HEK293T (cell line): ENCODE measurements around the gene UBN1.

Source experiments
- ARNT ChIP-seq: fragments of 450-650 bp; IDR thresholded peaks from 2 replicates; pipeline ENCODE4 v1.6.1; 2017; ENCODE audit warnings: mild to moderate bottlenecking
- BHLHE40 ChIP-seq: fragments of 450-650 bp; IDR thresholded peaks from 2 replicates; pipeline ENCODE4 v1.6.1; 2016; ENCODE audit warnings: mild to moderate bottlenecking, moderate library complexity, borderline replicate concordance
- ELF4 ChIP-seq: fragments of 450-650 bp; IDR thresholded peaks from 2 replicates; pipeline ENCODE4 v1.6.1; 2017; ENCODE audit warnings: antibody characterized with exemption
- FOXA1 ChIP-seq: fragments of 450-650 bp; IDR thresholded peaks from 2 replicates; pipeline ENCODE4 v1.6.1; 2016; ENCODE audit warnings: mild to moderate bottlenecking
- FOXM1 ChIP-seq: fragments of 450-650 bp; IDR thresholded peaks from 2 replicates; pipeline ENCODE4 v1.6.1; 2017; ENCODE audit warnings: mild to moderate bottlenecking, borderline replicate concordance
- HDGF ChIP-seq: fragments of 450-650 bp; IDR thresholded peaks from 2 replicates; pipeline ENCODE4 v1.6.1; 2017; ENCODE audit warnings: antibody characterized with exemption, borderline replicate concordance
- L3MBTL2 ChIP-seq: fragments of 450-650 bp; conservative IDR thresholded peaks from 2 replicates; pipeline ENCODE4 v1.6.1; 2016; ENCODE audit warnings: mild to moderate bottlenecking
- NFRKB ChIP-seq: fragments of 450-650 bp; IDR thresholded peaks from 2 replicates; pipeline ENCODE4 v1.6.1; 2016; ENCODE audit warnings: mild to moderate bottlenecking, moderate library complexity
- SP1 ChIP-seq: fragments of 450-650 bp; IDR thresholded peaks from 2 replicates; pipeline ENCODE4 v1.6.1; 2017
- SUZ12 ChIP-seq: fragments of 450-650 bp; IDR thresholded peaks from 2 replicates; pipeline ENCODE4 v1.6.1; 2016; ENCODE audit warnings: mild to moderate bottlenecking
- ZNF384 ChIP-seq: fragments of 450-650 bp; IDR thresholded peaks from 2 replicates; pipeline ENCODE4 v1.6.1; 2016

GRCh38 chr16:4836727-4837126 is 10.6 kb upstream of the UBN1 start:
- TF ChIP-seq SP1: no peak
- no peak for TF ChIP-seq FOXM1
- no peak for TF ChIP-seq FOXA1
- no peak for TF ChIP-seq SUZ12
- no peak for TF ChIP-seq BHLHE40
- no peak for TF ChIP-seq ELF4
- no peak for TF ChIP-seq ARNT
- no peak for TF ChIP-seq L3MBTL2
- no peak for TF ChIP-seq HDGF
- TF ChIP-seq ZNF384: no peak
- no peak for TF ChIP-seq NFRKB
